GM23248 (cell line): ENCODE measurements around the gene SEZ6L2. TPM values are rescaled to one million over a fixed set of nuclear protein-coding genes. Genes with fewer than 3 reads are reported as not detected.

Experiments used
- DNase-seq: peaks from one replicate; pipeline ENCODE4 v3.0.0-alpha.2; 2015
- H2AFZ ChIP-seq: fragments of 200-600 bp; sonication (generic); 2 replicates; pipeline ENCODE4 v1.6.1; 2016; ENCODE audit warnings: antibody characterized with exemption
- H3F3A ChIP-seq: fragments of 200-600 bp; sonication (generic); 2 replicates; pipeline ENCODE4 v1.6.1; 2016; ENCODE audit warnings: mild to moderate bottlenecking, antibody characterized with exemption, mixed run types; ENCODE audit not compliant: insufficient read depth
- H3K27ac ChIP-seq: fragments of 200-600 bp; sonication (generic); 2 replicates; pipeline ENCODE4 v1.5.1; 2016; ENCODE audit warnings: mild to moderate bottlenecking
- H3K27me3 ChIP-seq: fragments of 200-600 bp; sonication (generic); replicated peaks from 2 replicates; pipeline ENCODE4 v1.6.1; 2016; ENCODE audit warnings: mild to moderate bottlenecking; ENCODE audit not compliant: insufficient read depth
- H3K36me3 ChIP-seq: fragments of 200-600 bp; sonication (generic); 2 replicates; pipeline ENCODE4 v1.6.1; 2016; ENCODE audit warnings: low read depth, mild to moderate bottlenecking
- H3K4me1 ChIP-seq: fragments of 200-600 bp; sonication (generic); 2 replicates; pipeline ENCODE4 v1.6.1; 2016; ENCODE audit warnings: mild to moderate bottlenecking; ENCODE audit not compliant: insufficient read depth
- H3K4me2 ChIP-seq: fragments of 200-600 bp; sonication (generic); one replicate; pipeline ENCODE4 v1.6.1; 2016; ENCODE audit warnings: mild to moderate bottlenecking; ENCODE audit not compliant: unreplicated experiment
- H3K4me3 ChIP-seq: fragments of 200-600 bp; sonication (generic); 2 replicates; pipeline ENCODE4 v1.5.1; 2016; ENCODE audit warnings: mild to moderate bottlenecking
- H3K79me2 ChIP-seq: fragments of 200-600 bp; sonication (generic); 2 replicates; pipeline ENCODE4 v1.6.1; 2016; ENCODE audit warnings: mild to moderate bottlenecking; ENCODE audit not compliant: insufficient read depth
- H3K9ac ChIP-seq: fragments of 200-600 bp; sonication (generic); 2 replicates; pipeline ENCODE4 v1.6.1; 2016; ENCODE audit warnings: mild to moderate bottlenecking
- H3K9me2 ChIP-seq: fragments of 200-600 bp; sonication (generic); 2 replicates; pipeline ENCODE4 v1.6.1; 2016; ENCODE audit warnings: mixed run types, mild to moderate bottlenecking, moderate library complexity; ENCODE audit not compliant: insufficient read depth
- H3K9me3 ChIP-seq: fragments of 200-600 bp; sonication (generic); one replicate; pipeline ENCODE4 v1.6.1; 2017; ENCODE audit warnings: low read depth
- H4K20me1 ChIP-seq: fragments of 200-600 bp; sonication (generic); 2 replicates; pipeline ENCODE4 v1.6.0; 2016; ENCODE audit not compliant: insufficient read depth
- EZH2 ChIP-seq: fragments of 200-600 bp; sonication (generic); IDR thresholded peaks from 2 replicates; pipeline ENCODE4 v1.6.1; 2018; ENCODE audit warnings: antibody characterized with exemption, mild to moderate bottlenecking; ENCODE audit not compliant: insufficient read depth, poor library complexity, severe bottlenecking
- EZH2phosphoT487 ChIP-seq: fragments of 200-600 bp; sonication (generic); IDR thresholded peaks from 2 replicates; pipeline ENCODE4 v1.6.1; 2018; ENCODE audit warnings: antibody characterized with exemption, moderate library complexity, mild to moderate bottlenecking, low read depth; ENCODE audit not compliant: insufficient read depth
- WGBS, 2 experiments: methylation state at CpG; one replicate each; pipeline ENCODE4 v1.1.6; 2015 to 2017; ENCODE audit warnings: low lambda C conversion rate in 2 of 2, low coverage in 1 of 2; ENCODE audit errors: missing lambda C conversion rate in 2 of 2; 5-methylcytosine and 5-hydroxymethylcytosine counted together
- in situ Hi-C: fragments of 300-500 bp; cut with MboI; formaldehyde crosslinking; loops from 2 replicates; pipeline ENCODE4 v1.15.0; 2020
- polyA plus RNA-seq: library from polyadenylated mRNA; unstranded; fragments of >200 nt; fragmentation: Nextera tagmentation; extraction: Ambion mirVana; gene quantifications from 2 replicates; pipeline ENCODE4 v1.2.1, GENCODE V29; 2016
- total RNA-seq: library from RNA; depleted of rRNA; stranded (reverse); fragments of >200 nt; shearing (Covaris generic); gene quantifications from 2 replicates; pipeline ENCODE4 v1.2.3, GENCODE V29; 2014; rRNA removed

SEZ6L2 gene
- total and polyA plus RNA-seq, 2 experiments from 2014 or later: 6.9 to 34.7 TPM

GRCh38 chr16:29824589-29825144 lies 74.7 kb downstream of the SEZ6L2 start:
- in situ Hi-C loops: no loop called here

GRCh38 chr16:29821643-29822115 lies 77.7 kb downstream of the SEZ6L2 start:
- TF ChIP-seq EZH2phosphoT487: no peak
- no peak for TF ChIP-seq EZH2
- Histone ChIP-seq H3K9me3 (no peaks in the 10 kb centered on the region), H3K4me3 (peak overlapping the region; percentile 100), H3K9ac (peak overlapping the region; percentile 88), H3K4me1 (peaks cover 57% of the 10 kb centered on the region), H3K9me2 (no peaks in the 10 kb centered on the region), H3K79me2 (peaks cover 99% of the 10 kb centered on the region), H3F3A (peaks cover 53% of the 10 kb centered on the region), H3K27ac (peak overlapping the region; percentile 93), H3K36me3 (no peaks in the 10 kb centered on the region), H3K27me3 (no peaks in the 10 kb centered on the region), H3K4me2 (peak overlapping the region; percentile 99), H2AFZ (peak overlapping the region; percentile 21; the same call in 1 of the 2 replicates), H4K20me1 (no peaks in the 10 kb centered on the region)
- in situ Hi-C loops: no loop called here
- WGBS, 2 experiments: 1 to 4% methylated on average over 7 of the region's 7 CpGs
- DNase-seq: peak; percentile 90

More at GRCh38 chr16:29824589-29825144, 74.7 kb downstream of the SEZ6L2 start:
- TF ChIP-seq EZH2phosphoT487 (no peak), EZH2 (no peak)
- Histone ChIP-seq H2AFZ (no peak overlapping the region), H3K9me2 (no peaks in the 10 kb centered on the region), H3K36me3 (no peaks in the 10 kb centered on the region), H4K20me1 (no peaks in the 10 kb centered on the region), H3K27me3 (no peaks in the 10 kb centered on the region), H3K9ac (peak overlapping the region; percentile 58), H3K4me1 (peaks cover 49% of the 10 kb centered on the region), H3K9me3 (no peaks in the 10 kb centered on the region), H3K79me2 (peaks cover 99% of the 10 kb centered on the region), H3F3A (peaks cover 51% of the 10 kb centered on the region), H3K4me3 (peak overlapping the region; percentile 47), H3K4me2 (peak overlapping the region; percentile 76), H3K27ac (peak overlapping the region; percentile 93)
- WGBS, 2 experiments: 0 to 1% methylated on average over 7 of the region's 7 CpGs
- peak; percentile 82 for DNase-seq

Other genes starting within 250 kb of the SEZ6L2 start
- gene SPN, start 236.3 kb downstream of the SEZ6L2 start, total RNA-seq: not detected in 2 replicates
- 0.14 TPM in 1 of 2 replicates, not detected in the other for gene SPN, start 236.3 kb downstream of the SEZ6L2 start, polyA plus RNA-seq
- 0.32 TPM in 1 of 2 replicates, not detected in the other for gene QPRT, start 220.4 kb downstream of the SEZ6L2 start, total RNA-seq
- 0.27 and 0.85 TPM in 2 replicates for gene QPRT, start 220.4 kb downstream of the SEZ6L2 start, polyA plus RNA-seq
- gene C16orf54, start 153.6 kb downstream of the SEZ6L2 start, total RNA-seq: not detected in 2 replicates
- not detected in 2 replicates for gene C16orf54, start 153.6 kb downstream of the SEZ6L2 start, polyA plus RNA-seq
- not detected in 2 replicates for gene ZG16, start 121.3 kb downstream of the SEZ6L2 start, total RNA-seq
- not detected in 2 replicates for gene ZG16, start 121.3 kb downstream of the SEZ6L2 start, polyA plus RNA-seq
- 28.7 and 30.4 TPM in 2 replicates for gene KIF22, start 108.8 kb downstream of the SEZ6L2 start, total RNA-seq
- gene KIF22, start 108.8 kb downstream of the SEZ6L2 start, polyA plus RNA-seq: 39.5 and 41.8 TPM in 2 replicates
- gene MAZ, start 93.0 kb downstream of the SEZ6L2 start, total RNA-seq: 169 and 215 TPM in 2 replicates
- 74.5 and 76.8 TPM in 2 replicates for gene MAZ, start 93.0 kb downstream of the SEZ6L2 start, polyA plus RNA-seq
- gene PRRT2, start 87.4 kb downstream of the SEZ6L2 start, total RNA-seq: 0.43 and 4.0 TPM in 2 replicates
- 1.3 and 2.1 TPM in 2 replicates for gene PRRT2, start 87.4 kb downstream of the SEZ6L2 start, polyA plus RNA-seq
- 23.6 and 30.6 TPM in 2 replicates for gene PAGR1, start 83.4 kb downstream of the SEZ6L2 start, total RNA-seq
- gene PAGR1, start 83.4 kb downstream of the SEZ6L2 start, polyA plus RNA-seq: 17.5 and 19.3 TPM in 2 replicates
- gene MVP, start 79.1 kb downstream of the SEZ6L2 start, total RNA-seq: 272 and 296 TPM in 2 replicates
- 230 and 235 TPM in 2 replicates for gene MVP, start 79.1 kb downstream of the SEZ6L2 start, polyA plus RNA-seq
- 161 and 181 TPM in 2 replicates for gene CDIPT, start 36.3 kb downstream of the SEZ6L2 start, total RNA-seq
- 126 and 128 TPM in 2 replicates for gene CDIPT, start 36.3 kb downstream of the SEZ6L2 start, polyA plus RNA-seq
- 6.9 and 18.7 TPM in 2 replicates for gene ASPHD1, start 938 bp upstream of the SEZ6L2 start, total RNA-seq
- gene ASPHD1, start 938 bp upstream of the SEZ6L2 start, polyA plus RNA-seq: 18.5 and 19.3 TPM in 2 replicates
- gene KCTD13, start 26.7 kb upstream of the SEZ6L2 start, total RNA-seq: 3.7 and 14.7 TPM in 2 replicates
- 10.7 and 12.6 TPM in 2 replicates for gene KCTD13, start 26.7 kb upstream of the SEZ6L2 start, polyA plus RNA-seq
- gene TMEM219, start 62.5 kb upstream of the SEZ6L2 start, total RNA-seq: 91.6 and 124 TPM in 2 replicates
- 162 and 166 TPM in 2 replicates for gene TMEM219, start 62.5 kb upstream of the SEZ6L2 start, polyA plus RNA-seq
- 57.7 and 57.9 TPM in 2 replicates for gene TAOK2, start 74.3 kb upstream of the SEZ6L2 start, total RNA-seq
- gene TAOK2, start 74.3 kb upstream of the SEZ6L2 start, polyA plus RNA-seq: 12.5 and 13.6 TPM in 2 replicates
- 3.2 and 3.9 TPM in 2 replicates for gene HIRIP3, start 96.1 kb upstream of the SEZ6L2 start, total RNA-seq
- gene HIRIP3, start 96.1 kb upstream of the SEZ6L2 start, polyA plus RNA-seq: 11.9 and 14.0 TPM in 2 replicates
- 51.1 and 111 TPM in 2 replicates for gene INO80E, start 96.7 kb upstream of the SEZ6L2 start, total RNA-seq
- 32.3 and 35.3 TPM in 2 replicates for gene INO80E, start 96.7 kb upstream of the SEZ6L2 start, polyA plus RNA-seq
- gene DOC2A, start 111.5 kb upstream of the SEZ6L2 start, total RNA-seq: not detected in 2 replicates
- not detected in 2 replicates for gene DOC2A, start 111.5 kb upstream of the SEZ6L2 start, polyA plus RNA-seq
- gene C16orf92, start 123.6 kb upstream of the SEZ6L2 start, total RNA-seq: not detected in 2 replicates
- not detected in 2 replicates for gene C16orf92, start 123.6 kb upstream of the SEZ6L2 start, polyA plus RNA-seq
- gene TLCD3B, start 131.7 kb upstream of the SEZ6L2 start, total RNA-seq: not detected in 2 replicates
- gene TLCD3B, start 131.7 kb upstream of the SEZ6L2 start, polyA plus RNA-seq: 0.13 TPM in 1 of 2 replicates, not detected in the other
- gene ALDOA, start 166.2 kb upstream of the SEZ6L2 start, total RNA-seq: 1,441 and 1,602 TPM in 2 replicates
- 2,742 and 2,900 TPM in 2 replicates for gene ALDOA, start 166.2 kb upstream of the SEZ6L2 start, polyA plus RNA-seq
- gene PPP4C, start 176.4 kb upstream of the SEZ6L2 start, total RNA-seq: 135 and 168 TPM in 2 replicates
- gene PPP4C, start 176.4 kb upstream of the SEZ6L2 start, polyA plus RNA-seq: 205 and 210 TPM in 2 replicates
- gene TBX6, start 192.4 kb upstream of the SEZ6L2 start, total RNA-seq: 0.11 TPM in 1 of 2 replicates, not detected in the other
- gene TBX6, start 192.4 kb upstream of the SEZ6L2 start, polyA plus RNA-seq: 0.13 and 0.20 TPM in 2 replicates
- 62.6 and 100.0 TPM in 2 replicates for gene YPEL3, start 196.7 kb upstream of the SEZ6L2 start, total RNA-seq
- gene YPEL3, start 196.7 kb upstream of the SEZ6L2 start, polyA plus RNA-seq: 192 and 200 TPM in 2 replicates
- gene GDPD3, start 214.0 kb upstream of the SEZ6L2 start, total RNA-seq: 0.22 TPM in 1 of 2 replicates, not detected in the other
- 1.1 and 1.2 TPM in 2 replicates for gene GDPD3, start 214.0 kb upstream of the SEZ6L2 start, polyA plus RNA-seq
- gene MAPK3, start 223.7 kb upstream of the SEZ6L2 start, total RNA-seq: 47.3 and 60.4 TPM in 2 replicates
- 40.3 and 44.4 TPM in 2 replicates for gene MAPK3, start 223.7 kb upstream of the SEZ6L2 start, polyA plus RNA-seq